Activated CD4-positive, alpha-beta memory T cell treated with anti-CD3 and anti-CD28 coated beads for 36 hours (primary cell): Measurements from ENCODE around the gene ENTPD6. TPM values are rescaled to one million over a fixed set of nuclear protein-coding genes. Genes with fewer than 3 reads are reported as not detected.

Experiments
- CTCF ChIA-PET: fragments of 350-600 bp; sonication (Branson Sonifier 250); formaldehyde crosslinking; loops from one replicate; lab custom pipeline; 2021; ENCODE audit warnings: antibody characterized with exemption, inconsistent platforms; lab: Charles Lee
- POLR2A ChIA-PET: fragments of 350-600 bp; sonication (Branson Sonifier 250); formaldehyde crosslinking; loops from one replicate; lab custom pipeline; 2021; ENCODE audit warnings: antibody characterized with exemption; lab: Charles Lee
- DNase-seq: peaks from one replicate; pipeline ENCODE4 v3.0.0-alpha.2; 2020
- H3K27ac Mint-ChIP-seq: one replicate; pipeline ENCODE4 v1.8.0; 2021; ENCODE audit warnings: mixed read lengths
- H3K27me3 Mint-ChIP-seq: one replicate; pipeline ENCODE4 v1.8.0; 2021; ENCODE audit warnings: mixed read lengths
- H3K36me3 Mint-ChIP-seq: one replicate; pipeline ENCODE4 v1.8.0; 2021; ENCODE audit warnings: mixed read lengths
- H3K4me1 Mint-ChIP-seq: one replicate; pipeline ENCODE4 v1.8.0; 2021; ENCODE audit warnings: low read depth, mixed read lengths
- H3K4me3 Mint-ChIP-seq: one replicate; pipeline ENCODE4 v1.8.0; 2021; ENCODE audit warnings: mild to moderate bottlenecking, mixed read lengths
- H3K9me3 Mint-ChIP-seq: one replicate; pipeline ENCODE4 v1.8.0; 2021; ENCODE audit warnings: mixed read lengths
- intact Hi-C: fragments of 100-400 bp; cut with micrococcal nuclease; formaldehyde crosslinking; loops from one replicate; pipeline ENCODE4 v1.15.1; 2023
- total RNA-seq, 2 experiments: library from RNA; stranded (reverse); gene quantifications; one replicate each; pipeline ENCODE4 v1.2.3, GENCODE V29; 2021

Gene ENTPD6
- total RNA-seq, 2 experiments from 2014 or later = 48.5 to 51.0 TPM

- H3K27me3 Mint-ChIP-seq = no peaks in the 10 kb centered on the region
- no peaks in the 10 kb centered on the region for H3K9me3 Mint-ChIP-seq
- intact Hi-C loops = no loop called here
- POLR2A ChIA-PET = no interaction called here
- no peak for DNase-seq
- no peak overlapping the region for H3K27ac Mint-ChIP-seq
- H3K4me1 Mint-ChIP-seq = no peaks in the 10 kb centered on the region
- no peak overlapping the region for H3K4me3 Mint-ChIP-seq
- CTCF ChIA-PET = no interaction called here
- H3K36me3 Mint-ChIP-seq = peaks cover 12% of the 10 kb centered on the region
Observed at GRCh38 chr20:25213566-25214425, 18.3 kb downstream of the ENTPD6 start.

- H3K4me3 Mint-ChIP-seq = no peak overlapping the region
- H3K27ac Mint-ChIP-seq = no peak overlapping the region
- no peaks in the 10 kb centered on the region for H3K9me3 Mint-ChIP-seq
- no peaks in the 10 kb centered on the region for H3K27me3 Mint-ChIP-seq
- DNase-seq = no peak
- ChIA-PET CTCF (interaction anchor here (1.1 kb wide), 1 partner anchor 9 kb away, joined by 3 read pairs; no protein-coding TSS in a partner anchor), POLR2A (no interaction called here)
- H3K4me1 Mint-ChIP-seq = no peaks in the 10 kb centered on the region
- peaks cover 12% of the 10 kb centered on the region for H3K36me3 Mint-ChIP-seq
- intact Hi-C loops = no loop called here
Observed at GRCh38 chr20:25214426-25214790, 18.9 kb downstream of the ENTPD6 start.

- no peaks in the 10 kb centered on the region for H3K27me3 Mint-ChIP-seq
- H3K4me3 Mint-ChIP-seq = no peak overlapping the region
- no peaks in the 10 kb centered on the region for H3K9me3 Mint-ChIP-seq
- intact Hi-C loops = no loop called here
- H3K36me3 Mint-ChIP-seq = peaks cover 12% of the 10 kb centered on the region
- H3K4me1 Mint-ChIP-seq = no peaks in the 10 kb centered on the region
- CTCF ChIA-PET = interaction anchor here (1.1 kb wide), 1 partner anchor 8 kb away, joined by 3 read pairs; no protein-coding TSS in a partner anchor
- no peak for DNase-seq
- POLR2A ChIA-PET = no interaction called here
- no peak overlapping the region for H3K27ac Mint-ChIP-seq
Observed at GRCh38 chr20:25214819-25215218, 19.3 kb downstream of the ENTPD6 start.

- no peak overlapping the region for H3K4me3 Mint-ChIP-seq
- CTCF ChIA-PET = interaction anchor here (1.1 kb wide), 1 partner anchor 8 kb away, joined by 3 read pairs; no protein-coding TSS in a partner anchor
Observed at GRCh38 chr20:25215521-25215920, 20.0 kb downstream of the ENTPD6 start.

GRCh38 chr20:25216199-25216945 is 20.9 kb downstream of the ENTPD6 start:
- Mint-ChIP-seq H3K4me1 (no peaks in the 10 kb centered on the region), H3K27me3 (no peaks in the 10 kb centered on the region), H3K9me3 (no peaks in the 10 kb centered on the region), H3K36me3 (peaks cover 13% of the 10 kb centered on the region), H3K27ac (no peak overlapping the region), H3K4me3 (no peak overlapping the region)
- ChIA-PET CTCF (no interaction called here), POLR2A (no interaction called here)
- DNase-seq = no peak
- intact Hi-C loops = no loop called here

More at GRCh38 chr20:25215521-25215920, 20.0 kb downstream of the ENTPD6 start:
- intact Hi-C loops = no loop called here
- no peaks in the 10 kb centered on the region for H3K4me1 Mint-ChIP-seq
- H3K9me3 Mint-ChIP-seq = no peaks in the 10 kb centered on the region
- H3K27me3 Mint-ChIP-seq = no peaks in the 10 kb centered on the region
- H3K27ac Mint-ChIP-seq = no peak overlapping the region
- H3K36me3 Mint-ChIP-seq = peaks cover 12% of the 10 kb centered on the region
- POLR2A ChIA-PET = no interaction called here
- DNase-seq = no peak

- no peak for DNase-seq
- Mint-ChIP-seq H3K4me3 (no peak overlapping the region), H3K9me3 (no peaks in the 10 kb centered on the region), H3K4me1 (no peaks in the 10 kb centered on the region), H3K27ac (no peak overlapping the region), H3K27me3 (no peaks in the 10 kb centered on the region), H3K36me3 (peaks cover 11% of the 10 kb centered on the region)
- ChIA-PET POLR2A (no interaction called here), CTCF (no interaction called here)
- intact Hi-C loops = no loop called here
Observed at GRCh38 chr20:25217161-25218108, 21.9 kb downstream of the ENTPD6 start.

- no peak for DNase-seq
- intact Hi-C loops = no loop called here
- peaks cover 11% of the 10 kb centered on the region for H3K36me3 Mint-ChIP-seq
- no peaks in the 10 kb centered on the region for H3K27me3 Mint-ChIP-seq
- no peak overlapping the region for H3K27ac Mint-ChIP-seq
- no peak overlapping the region for H3K4me3 Mint-ChIP-seq
- POLR2A ChIA-PET = no interaction called here
- H3K4me1 Mint-ChIP-seq = peaks cover 3% of the 10 kb centered on the region
- no peaks in the 10 kb centered on the region for H3K9me3 Mint-ChIP-seq
- CTCF ChIA-PET = no interaction called here
Observed at GRCh38 chr20:25218109-25218486, 22.6 kb downstream of the ENTPD6 start.

- H3K27ac Mint-ChIP-seq = no peak overlapping the region
- H3K9me3 Mint-ChIP-seq = no peaks in the 10 kb centered on the region
- ChIA-PET CTCF (no interaction called here), POLR2A (no interaction called here)
- H3K27me3 Mint-ChIP-seq = no peaks in the 10 kb centered on the region
- H3K4me3 Mint-ChIP-seq = no peak overlapping the region
- peaks cover 6% of the 10 kb centered on the region for H3K4me1 Mint-ChIP-seq
- peaks cover 11% of the 10 kb centered on the region for H3K36me3 Mint-ChIP-seq
- DNase-seq = no peak
- intact Hi-C loops = no loop called here
Observed at GRCh38 chr20:25218492-25218891, 23.0 kb downstream of the ENTPD6 start.

GRCh38 chr20:25219365-25219764 is 23.9 kb downstream of the ENTPD6 start:
- peaks cover 6% of the 10 kb centered on the region for H3K4me1 Mint-ChIP-seq
- CTCF ChIA-PET = no interaction called here
- H3K27ac Mint-ChIP-seq = no peak overlapping the region
- H3K36me3 Mint-ChIP-seq = peaks cover 11% of the 10 kb centered on the region
- no peaks in the 10 kb centered on the region for H3K27me3 Mint-ChIP-seq
- DNase-seq = no peak
- H3K9me3 Mint-ChIP-seq = no peaks in the 10 kb centered on the region
- POLR2A ChIA-PET = no interaction called here
- intact Hi-C loops = no loop called here
- H3K4me3 Mint-ChIP-seq = no peak overlapping the region

GRCh38 chr20:25220021-25220730 is 24.7 kb downstream of the ENTPD6 start:
- Mint-ChIP-seq H3K9me3 (no peaks in the 10 kb centered on the region), H3K27ac (no peak overlapping the region), H3K36me3 (peaks cover 9% of the 10 kb centered on the region), H3K27me3 (no peaks in the 10 kb centered on the region), H3K4me1 (peaks cover 6% of the 10 kb centered on the region), H3K4me3 (no peak overlapping the region)
- DNase-seq = no peak
- CTCF ChIA-PET = interaction anchor here (2.1 kb wide), 2 partner anchors 178 to 226 kb away, joined by 5 to 6 read pairs; no protein-coding TSS in a partner anchor
- intact Hi-C loops = no loop called here
- POLR2A ChIA-PET = no interaction called here

- H3K4me3 Mint-ChIP-seq = no peak overlapping the region
- intact Hi-C loops = no loop called here
- no peak overlapping the region for H3K27ac Mint-ChIP-seq
- H3K27me3 Mint-ChIP-seq = no peaks in the 10 kb centered on the region
- CTCF ChIA-PET = interaction anchor here (2.1 kb wide), 2 partner anchors 177 to 227 kb away, joined by 5 to 6 read pairs; no protein-coding TSS in a partner anchor
- H3K36me3 Mint-ChIP-seq = peaks cover 7% of the 10 kb centered on the region
- DNase-seq = no peak
- peaks cover 6% of the 10 kb centered on the region for H3K4me1 Mint-ChIP-seq
- no peaks in the 10 kb centered on the region for H3K9me3 Mint-ChIP-seq
- POLR2A ChIA-PET = no interaction called here
Observed at GRCh38 chr20:25220810-25221591, 25.5 kb downstream of the ENTPD6 start.
